SK-N-SH treated with all-trans-retinoic acid at 6 μM for 48 hours (cell line): Measurements from ENCODE around the gene ZNF341.

ENCODE experiments used
- ATAC-seq: fragments of 200-7000 bp; cut with Tn5 transposase; 3 replicates; pipeline ENCODE4 v1.9.1; 2020; ENCODE audit warnings: mild to moderate bottlenecking, moderate library complexity
- ARNTL ChIP-seq: fragments of 450-650 bp; formaldehyde crosslinking; IDR thresholded peaks from 2 replicates; pipeline ENCODE4 v1.5.0; 2020; ENCODE audit warnings: low read depth, mild to moderate bottlenecking, moderate library complexity, borderline replicate concordance
- BACH2 ChIP-seq: fragments of 250-450 bp; sonication (Bioruptor Pico); IDR thresholded peaks from 2 replicates; pipeline ENCODE4 v1.9.0; 2021; ENCODE audit warnings: mild to moderate bottlenecking, borderline replicate concordance
- CREB5 ChIP-seq: fragments of 250-450 bp; sonication (Bioruptor Pico); IDR thresholded peaks from 2 replicates; pipeline ENCODE4 v1.5.1; 2020; ENCODE audit warnings: low read depth, mild to moderate bottlenecking, moderate library complexity
- CSDC2 ChIP-seq: fragments of 250-450 bp; sonication (Bioruptor Pico); IDR thresholded peaks from 2 replicates; pipeline ENCODE4 v1.5.0; 2020; ENCODE audit warnings: mild to moderate bottlenecking, moderate library complexity
- ESRRG ChIP-seq: fragments of 250-450 bp; sonication (Bioruptor Pico); IDR thresholded peaks from 2 replicates; pipeline ENCODE4 v1.6.1; 2021; ENCODE audit warnings: mild to moderate bottlenecking
- GLIS3 ChIP-seq: fragments of 250-450 bp; sonication (Bioruptor Pico); IDR thresholded peaks from 2 replicates; pipeline ENCODE4 v1.5.0; 2020; ENCODE audit warnings: mild to moderate bottlenecking, moderate library complexity
- ISL1 ChIP-seq: fragments of 250-450 bp; sonication (Bioruptor Pico); IDR thresholded peaks from 2 replicates; pipeline ENCODE4 v2.1.2; 2022; ENCODE audit warnings: mild to moderate bottlenecking, moderate library complexity
- PATZ1 ChIP-seq: fragments of 250-450 bp; sonication (Bioruptor Pico); IDR thresholded peaks from 2 replicates; pipeline ENCODE4 v1.8.0; 2020; ENCODE audit warnings: mild to moderate bottlenecking, moderate library complexity, borderline replicate concordance
- PPARA ChIP-seq: fragments of 250-450 bp; sonication (Bioruptor Pico); IDR thresholded peaks from 2 replicates; pipeline ENCODE4 v1.5.0; 2020; ENCODE audit warnings: mild to moderate bottlenecking, borderline replicate concordance
- RARB ChIP-seq: fragments of 250-450 bp; sonication (Bioruptor Pico); IDR thresholded peaks from 2 replicates; pipeline ENCODE4 v1.8.0; 2021; ENCODE audit warnings: mild to moderate bottlenecking, moderate library complexity
- SNAI2 ChIP-seq: fragments of 250-450 bp; sonication (Bioruptor Pico); IDR thresholded peaks from 2 replicates; pipeline ENCODE4 v1.5.0; 2020; ENCODE audit warnings: mild to moderate bottlenecking, moderate library complexity
- TCF4 ChIP-seq: fragments of 250-450 bp; sonication (Bioruptor Pico); IDR thresholded peaks from 2 replicates; pipeline ENCODE4 v1.8.0; 2021; ENCODE audit warnings: mild to moderate bottlenecking, moderate library complexity, borderline replicate concordance
- TOX ChIP-seq: fragments of 250-450 bp; sonication (Bioruptor Pico); IDR thresholded peaks from 2 replicates; pipeline ENCODE4 v1.8.0; 2021; ENCODE audit warnings: mild to moderate bottlenecking, moderate library complexity, borderline replicate concordance
- ZFP30 ChIP-seq: fragments of 450-650 bp; formaldehyde crosslinking; IDR thresholded peaks from 2 replicates; pipeline ENCODE4 v1.5.0; 2022; ENCODE audit warnings: mild to moderate bottlenecking, moderate library complexity
- ZNF565 ChIP-seq: fragments of 450-650 bp; formaldehyde crosslinking; conservative IDR thresholded peaks from 2 replicates; pipeline ENCODE4 v1.5.0; 2020; ENCODE audit warnings: low read depth, mild to moderate bottlenecking, moderate library complexity
- ZNF70 ChIP-seq: fragments of 450-650 bp; formaldehyde crosslinking; IDR thresholded peaks from 2 replicates; pipeline ENCODE4 v1.5.0; 2020; ENCODE audit warnings: mild to moderate bottlenecking, moderate library complexity
- TF ChIP-seq, protein P1 (sequence below): fragments of 250-450 bp; sonication (Bioruptor Pico); IDR thresholded peaks from 2 replicates; pipeline ENCODE4 v1.5.1; 2021; ENCODE audit warnings: mild to moderate bottlenecking, moderate library complexity
- TF ChIP-seq, protein P2 (sequence below): fragments of 250-450 bp; sonication (Bioruptor Pico); IDR thresholded peaks from 2 replicates; pipeline ENCODE4 v1.5.0; 2020; ENCODE audit warnings: mild to moderate bottlenecking, moderate library complexity

Gene ZNF341

DNA sequence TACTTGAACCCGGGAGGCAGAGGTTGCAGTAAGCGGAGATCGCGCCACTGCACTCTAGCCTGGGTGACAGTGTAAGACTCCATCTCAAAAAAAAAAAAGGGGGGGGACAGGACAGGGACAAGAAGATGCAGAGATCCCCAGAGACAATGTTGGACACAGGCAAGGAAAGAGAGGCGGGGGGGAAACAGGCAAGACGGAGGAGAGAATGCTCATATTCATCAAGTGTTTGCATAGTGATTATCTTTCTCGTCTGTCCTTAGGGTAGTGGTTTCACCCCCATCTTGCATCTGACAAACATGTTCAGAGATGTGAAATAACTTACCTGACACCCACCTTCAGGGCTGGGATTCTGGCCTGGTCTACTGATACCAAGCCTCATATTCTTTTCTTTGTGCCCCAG, 108.4 kb downstream of the ZNF341 start:
- TF ChIP-seq PPARA (CRISPR knock-in tag): no peak
- no peak for TF ChIP-seq ISL1
- no peak for TF ChIP-seq PATZ1 (CRISPR knock-in tag)
- ATAC-seq: no peak

GRCh38 chr20:33840759-33841435, 109.1 kb downstream of the ZNF341 start:
- TF ChIP-seq RARB (CRISPR knock-in tag): no peak
- no peak for TF ChIP-seq ZNF70
- TF ChIP-seq PPARA (CRISPR knock-in tag): no peak
- no peak for TF ChIP-seq ZFP30 (CRISPR knock-in tag)
- no peak for TF ChIP-seq ESRRG
- TF ChIP-seq, protein P1, sequence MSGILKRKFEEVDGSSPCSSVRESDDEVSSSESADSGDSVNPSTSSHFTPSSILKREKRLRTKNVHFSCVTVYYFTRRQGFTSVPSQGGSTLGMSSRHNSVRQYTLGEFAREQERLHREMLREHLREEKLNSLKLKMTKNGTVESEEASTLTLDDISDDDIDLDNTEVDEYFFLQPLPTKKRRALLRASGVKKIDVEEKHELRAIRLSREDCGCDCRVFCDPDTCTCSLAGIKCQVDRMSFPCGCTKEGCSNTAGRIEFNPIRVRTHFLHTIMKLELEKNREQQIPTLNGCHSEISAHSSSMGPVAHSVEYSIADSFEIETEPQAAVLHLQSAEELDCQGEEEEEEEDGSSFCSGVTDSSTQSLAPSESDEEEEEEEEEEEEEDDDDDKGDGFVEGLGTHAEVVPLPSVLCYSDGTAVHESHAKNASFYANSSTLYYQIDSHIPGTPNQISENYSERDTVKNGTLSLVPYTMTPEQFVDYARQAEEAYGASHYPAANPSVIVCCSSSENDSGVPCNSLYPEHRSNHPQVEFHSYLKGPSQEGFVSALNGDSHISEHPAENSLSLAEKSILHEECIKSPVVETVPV (CRISPR knock-in tag): no peak
- peak; percentile 24; the same call in 1 of the 3 replicates for ATAC-seq

GRCh38 chr20:33841436-33841799, 109.6 kb downstream of the ZNF341 start:
- TF ChIP-seq TCF4 (CRISPR knock-in tag) (no peak), ZFP30 (CRISPR knock-in tag) (no peak), CREB5 (CRISPR knock-in tag) (no peak), PPARA (CRISPR knock-in tag) (no peak), GLIS3 (CRISPR knock-in tag) (no peak), RARB (CRISPR knock-in tag) (no peak), ZNF565 (CRISPR knock-in tag) (no peak), ARNTL (no peak), CSDC2 (no peak), BACH2 (CRISPR knock-in tag) (no peak), ISL1 (no peak), TOX (no peak), PATZ1 (CRISPR knock-in tag) (no peak), SNAI2 (CRISPR knock-in tag) (no peak)
- TF ChIP-seq, protein P2, sequence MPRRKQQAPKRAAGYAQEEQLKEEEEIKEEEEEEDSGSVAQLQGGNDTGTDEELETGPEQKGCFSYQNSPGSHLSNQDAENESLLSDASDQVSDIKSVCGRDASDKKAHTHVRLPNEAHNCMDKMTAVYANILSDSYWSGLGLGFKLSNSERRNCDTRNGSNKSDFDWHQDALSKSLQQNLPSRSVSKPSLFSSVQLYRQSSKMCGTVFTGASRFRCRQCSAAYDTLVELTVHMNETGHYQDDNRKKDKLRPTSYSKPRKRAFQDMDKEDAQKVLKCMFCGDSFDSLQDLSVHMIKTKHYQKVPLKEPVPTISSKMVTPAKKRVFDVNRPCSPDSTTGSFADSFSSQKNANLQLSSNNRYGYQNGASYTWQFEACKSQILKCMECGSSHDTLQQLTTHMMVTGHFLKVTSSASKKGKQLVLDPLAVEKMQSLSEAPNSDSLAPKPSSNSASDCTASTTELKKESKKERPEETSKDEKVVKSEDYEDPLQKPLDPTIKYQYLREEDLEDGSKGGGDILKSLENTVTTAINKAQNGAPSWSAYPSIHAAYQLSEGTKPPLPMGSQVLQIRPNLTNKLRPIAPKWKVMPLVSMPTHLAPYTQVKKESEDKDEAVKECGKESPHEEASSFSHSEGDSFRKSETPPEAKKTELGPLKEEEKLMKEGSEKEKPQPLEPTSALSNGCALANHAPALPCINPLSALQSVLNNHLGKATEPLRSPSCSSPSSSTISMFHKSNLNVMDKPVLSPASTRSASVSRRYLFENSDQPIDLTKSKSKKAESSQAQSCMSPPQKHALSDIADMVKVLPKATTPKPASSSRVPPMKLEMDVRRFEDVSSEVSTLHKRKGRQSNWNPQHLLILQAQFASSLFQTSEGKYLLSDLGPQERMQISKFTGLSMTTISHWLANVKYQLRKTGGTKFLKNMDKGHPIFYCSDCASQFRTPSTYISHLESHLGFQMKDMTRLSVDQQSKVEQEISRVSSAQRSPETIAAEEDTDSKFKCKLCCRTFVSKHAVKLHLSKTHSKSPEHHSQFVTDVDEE (CRISPR knock-in tag): no peak
- no peak for ATAC-seq
